Caco-2 (cell line): ENCODE results near the gene ELOVL5. TPM values are rescaled to one million over a fixed set of nuclear protein-coding genes. Genes with fewer than 3 reads are reported as not detected.

Experiments
- BruUV-seq: library from RNA; stranded (reverse); fragments of 400-500 nt; replicated peaks from 2 replicates; lab custom pipeline; 2021; lab: Mats Ljungman, UMichigan
- CTCF ChIA-PET: fragments of 300-600 bp; sonication (Branson Sonifier 250); formaldehyde crosslinking; loops from one replicate; lab custom pipeline; 2022; ENCODE audit warnings: antibody characterized with exemption; lab: Charles Lee
- POLR2A ChIA-PET: fragments of 300-600 bp; sonication (Branson Sonifier 250); formaldehyde crosslinking; loops from one replicate; lab custom pipeline; 2022; ENCODE audit warnings: antibody characterized with exemption; lab: Charles Lee
- DNase-seq, 2 experiments: peaks; one replicate each; pipeline versions ENCODE4 v3.0.0 to v3.0.0-alpha.2; 2020 to 2022
- H3K27me3 ChIP-seq: replicated peaks from 2 replicates; pipeline ENCODE4 v1.6.0; 2011; ENCODE audit warnings: low read length; ENCODE audit not compliant: control insufficient read depth, insufficient read depth
- H3K36me3 ChIP-seq: 2 replicates; pipeline ENCODE4 v1.5.1; 2011; ENCODE audit warnings: low read length; ENCODE audit not compliant: control insufficient read depth, insufficient read depth
- H3K4me1 ChIP-seq: fragments of 250-450 bp; sonication (Bioruptor Pico); 2 replicates; pipeline ENCODE4 v1.5.1; 2020; ENCODE audit warnings: mild to moderate bottlenecking
- H3K4me3 ChIP-seq: 2 replicates; pipeline ENCODE4 v1.5.1; 2011; ENCODE audit warnings: low read depth, mild to moderate bottlenecking, control low read depth, low read length
- H3K9me3 ChIP-seq: fragments of 250-450 bp; sonication (Bioruptor Pico); 2 replicates; pipeline ENCODE4 v1.5.1; 2020; ENCODE audit warnings: mild to moderate bottlenecking, moderate library complexity
- H3K27ac Mint-ChIP-seq: one replicate; pipeline ENCODE4 v1.8.0; 2022; ENCODE audit warnings: mixed read lengths; ENCODE audit not compliant: unreplicated experiment
- H3K27me3 Mint-ChIP-seq: one replicate; pipeline ENCODE4 v1.8.0; 2022; ENCODE audit warnings: mixed read lengths; ENCODE audit not compliant: insufficient read depth, unreplicated experiment
- H3K36me3 Mint-ChIP-seq: one replicate; pipeline ENCODE4 v1.8.0; 2022; ENCODE audit warnings: mild to moderate bottlenecking, mixed read lengths; ENCODE audit not compliant: insufficient read depth, unreplicated experiment
- H3K4me1 Mint-ChIP-seq: one replicate; pipeline ENCODE4 v1.8.0; 2022; ENCODE audit warnings: low read depth, mixed read lengths; ENCODE audit not compliant: unreplicated experiment
- H3K4me3 Mint-ChIP-seq: one replicate; pipeline ENCODE4 v1.8.0; 2022; ENCODE audit warnings: mild to moderate bottlenecking, moderate library complexity, mixed read lengths; ENCODE audit not compliant: unreplicated experiment
- H3K9me3 Mint-ChIP-seq: one replicate; pipeline ENCODE4 v1.8.0; 2022; ENCODE audit warnings: mixed read lengths; ENCODE audit not compliant: unreplicated experiment
- intact Hi-C: fragments of 100-400 bp; cut with micrococcal nuclease; formaldehyde crosslinking; loops from one replicate; pipeline ENCODE4 v1.10.0; 2022; ENCODE audit not compliant: unreplicated experiment
- total RNA-seq: library from RNA; stranded (reverse); gene quantifications from 2 replicates; pipeline ENCODE4 v1.2.3, GENCODE V29; 2022
- TF ChIP-seq, protein P1 (sequence below), 2 experiments: fragments of 200-600 bp in 1 of 2; IDR thresholded peaks; 1 replicate in 1 of 2; 2 replicates in 1 of 2; pipeline versions ENCODE4 v1.5.1 to v1.8.0; 2011 to 2022; ENCODE audit warnings: antibody characterized with exemption in 1 of 2, control low read depth in 1 of 2, inconsistent platforms in 1 of 2, low read depth in 1 of 2, low read length in 1 of 2, mild to moderate bottlenecking in 1 of 2, moderate library complexity in 1 of 2; ENCODE audit not compliant: insufficient read depth in 1 of 2, severe bottlenecking in 1 of 2, unreplicated experiment in 1 of 2

The ELOVL5 gene
- total RNA-seq, 1 experiment from 2014 or later: 70.4 TPM

- intact Hi-C loops: no loop called here
- Mint-ChIP-seq H3K4me1 (peaks cover 20% of the 10 kb centered on the region), H3K9me3 (no peaks in the 10 kb centered on the region), H3K4me3 (no peak overlapping the region), H3K36me3 (no peaks in the 10 kb centered on the region), H3K27ac (no peak overlapping the region), H3K27me3 (no peaks in the 10 kb centered on the region)
- TF ChIP-seq, protein P1, sequence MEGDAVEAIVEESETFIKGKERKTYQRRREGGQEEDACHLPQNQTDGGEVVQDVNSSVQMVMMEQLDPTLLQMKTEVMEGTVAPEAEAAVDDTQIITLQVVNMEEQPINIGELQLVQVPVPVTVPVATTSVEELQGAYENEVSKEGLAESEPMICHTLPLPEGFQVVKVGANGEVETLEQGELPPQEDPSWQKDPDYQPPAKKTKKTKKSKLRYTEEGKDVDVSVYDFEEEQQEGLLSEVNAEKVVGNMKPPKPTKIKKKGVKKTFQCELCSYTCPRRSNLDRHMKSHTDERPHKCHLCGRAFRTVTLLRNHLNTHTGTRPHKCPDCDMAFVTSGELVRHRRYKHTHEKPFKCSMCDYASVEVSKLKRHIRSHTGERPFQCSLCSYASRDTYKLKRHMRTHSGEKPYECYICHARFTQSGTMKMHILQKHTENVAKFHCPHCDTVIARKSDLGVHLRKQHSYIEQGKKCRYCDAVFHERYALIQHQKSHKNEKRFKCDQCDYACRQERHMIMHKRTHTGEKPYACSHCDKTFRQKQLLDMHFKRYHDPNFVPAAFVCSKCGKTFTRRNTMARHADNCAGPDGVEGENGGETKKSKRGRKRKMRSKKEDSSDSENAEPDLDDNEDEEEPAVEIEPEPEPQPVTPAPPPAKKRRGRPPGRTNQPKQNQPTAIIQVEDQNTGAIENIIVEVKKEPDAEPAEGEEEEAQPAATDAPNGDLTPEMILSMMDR (IDR thresholded peaks at IDR 0.05; ENCODE audit: insufficient read depth in 1 of 2, low read depth in 1 of 2, low read length in 1 of 2, severe bottlenecking in 1 of 2, unreplicated experiment in 1 of 2): no peak
- DNase-seq: peak in 1 of 2 experiments; percentile 8
- no peaks in the 10 kb centered on the region for H3K27me3 ChIP-seq
- H3K36me3 ChIP-seq: no peaks in the 10 kb centered on the region
- H3K9me3 ChIP-seq: no peaks in the 10 kb centered on the region
- CTCF ChIA-PET: interaction anchor here (0.5 to 0.7 kb wide), 2 partner anchors 38 to 1103 kb away, joined by 3 to 4 read pairs; no protein-coding TSS in a partner anchor
- peaks cover 18% of the 10 kb centered on the region for H3K4me1 ChIP-seq
- no TSS peak for BruUV-seq
- POLR2A ChIA-PET: interaction anchor here (0.9 kb wide), 1 partner anchor 38 kb away, joined by 3 read pairs; no protein-coding TSS in a partner anchor
- no peak overlapping the region for H3K4me3 ChIP-seq
Measured at GRCh38 chr6:53321701-53322100, 27.0 kb downstream of the ELOVL5 start.

DNA sequence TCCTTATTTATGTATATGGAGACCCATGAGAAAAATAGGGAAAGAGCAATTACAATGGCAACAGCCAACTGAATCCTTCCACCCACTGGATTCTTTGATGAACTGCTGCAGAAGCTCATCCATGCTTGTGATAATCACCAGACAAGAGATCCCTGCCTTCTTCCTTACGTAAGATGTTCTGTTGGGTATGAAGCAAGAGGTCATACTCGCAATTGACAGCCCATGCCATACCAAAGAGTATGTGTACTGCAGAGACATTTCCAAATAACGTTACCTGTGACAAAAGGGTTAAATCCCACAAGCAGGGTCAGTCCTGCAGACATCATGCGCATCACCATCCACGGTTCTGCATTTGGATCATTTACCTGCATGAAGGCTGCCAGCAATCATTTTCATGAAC, 27.8 kb downstream of the ELOVL5 start:
- CTCF ChIA-PET: no interaction called here
- H3K27me3 ChIP-seq: no peaks in the 10 kb centered on the region
- Mint-ChIP-seq H3K9me3 (no peaks in the 10 kb centered on the region), H3K27ac (no peak overlapping the region), H3K36me3 (no peaks in the 10 kb centered on the region), H3K4me1 (peaks cover 14% of the 10 kb centered on the region), H3K4me3 (no peak overlapping the region), H3K27me3 (no peaks in the 10 kb centered on the region)
- intact Hi-C loops: no loop called here
- TF ChIP-seq, protein P1 (IDR thresholded peaks at IDR 0.05; ENCODE audit: insufficient read depth in 1 of 2, low read depth in 1 of 2, low read length in 1 of 2, severe bottlenecking in 1 of 2, unreplicated experiment in 1 of 2): no peak
- no TSS peak for BruUV-seq
- POLR2A ChIA-PET: no interaction called here
- no peaks in the 10 kb centered on the region for H3K9me3 ChIP-seq
- peaks cover 18% of the 10 kb centered on the region for H3K4me1 ChIP-seq
- DNase-seq: peak in 1 of 2 experiments; percentile 5
- no peak overlapping the region for H3K4me3 ChIP-seq
- H3K36me3 ChIP-seq: no peaks in the 10 kb centered on the region

GRCh38 chr6:53318429-53318828, 30.3 kb downstream of the ELOVL5 start:
- H3K9me3 ChIP-seq: no peaks in the 10 kb centered on the region
- H3K4me3 ChIP-seq: no peak overlapping the region
- Mint-ChIP-seq H3K36me3 (no peaks in the 10 kb centered on the region), H3K4me1 (peaks cover 10% of the 10 kb centered on the region), H3K9me3 (no peaks in the 10 kb centered on the region), H3K27ac (no peak overlapping the region), H3K27me3 (no peaks in the 10 kb centered on the region), H3K4me3 (no peak overlapping the region)
- H3K4me1 ChIP-seq: peaks cover 18% of the 10 kb centered on the region
- no peaks in the 10 kb centered on the region for H3K36me3 ChIP-seq
- ChIA-PET CTCF (no interaction called here), POLR2A (interaction anchor here (0.5 kb wide), 1 partner anchor 43 kb away, joined by 8 read pairs; no protein-coding TSS in a partner anchor)
- intact Hi-C loops: no loop called here
- TF ChIP-seq, protein P1 (IDR thresholded peaks at IDR 0.05; ENCODE audit: insufficient read depth in 1 of 2, low read depth in 1 of 2, low read length in 1 of 2, severe bottlenecking in 1 of 2, unreplicated experiment in 1 of 2): no peak
- DNase-seq: no peak
- no peaks in the 10 kb centered on the region for H3K27me3 ChIP-seq
- no TSS peak for BruUV-seq
